HTERT RPE-1 (cell line): ENCODE measurements around the gene ATPAF1.
"Not testable (repeated sequence)": the region's sequence is repeated elsewhere in the genome, so short reads cannot be mapped to it uniquely, and the experiment has no call there.

ENCODE experiments used
- in situ Hi-C: fragments of 300-500 bp; cut with MboI; formaldehyde crosslinking; loops from 4 replicates; pipeline ENCODE4 v1.14.3; 2020; ENCODE audit warnings: low sequenced_read_pairs

Gene ATPAF1

GRCh38 chr1:46667782-46668760 is at the start of gene ATPAF1:
TSS of gene ATPAF1 (minus strand) at chr1:46668364. CDS start at chr1:46668322, 42 bp downstream.
- in situ Hi-C loops = no loop called here

GRCh38 chr1:46717654-46718053 is 49.5 kb upstream of the ATPAF1 start:
- in situ Hi-C loops = no loop called here

GRCh38 chr1:46714976-46715375 is 46.8 kb upstream of the ATPAF1 start:
- in situ Hi-C loops = no loop called here

GRCh38 chr1:46708121-46708520 is 40.0 kb upstream of the ATPAF1 start:
- in situ Hi-C loops = no loop called here

GRCh38 chr1:46705408-46705807 is 37.2 kb upstream of the ATPAF1 start:
- in situ Hi-C loops = no loop called here

GRCh38 chr1:46703927-46704641 is 35.9 kb upstream of the ATPAF1 start:
- in situ Hi-C loops = no loop called here

GRCh38 chr1:46699666-46700065 is 31.5 kb upstream of the ATPAF1 start:
- in situ Hi-C loops = no loop called here

- in situ Hi-C loops = no loop called here
Measured at GRCh38 chr1:46697053-46697452, 28.9 kb upstream of the ATPAF1 start.

GRCh38 chr1:46694676-46695075 is 26.5 kb upstream of the ATPAF1 start:
- in situ Hi-C loops = not testable (repeated sequence)

- in situ Hi-C loops = no loop called here
Measured at GRCh38 chr1:46692811-46693770, 24.9 kb upstream of the ATPAF1 start.

- in situ Hi-C loops = no loop called here
Measured at GRCh38 chr1:46691997-46692790, 24.0 kb upstream of the ATPAF1 start.

GRCh38 chr1:46690931-46691421 is 22.8 kb upstream of the ATPAF1 start:
- in situ Hi-C loops = no loop called here

- in situ Hi-C loops = no loop called here
Measured at GRCh38 chr1:46689897-46690296, 21.7 kb upstream of the ATPAF1 start.

GRCh38 chr1:46689356-46689755 is 21.2 kb upstream of the ATPAF1 start:
- in situ Hi-C loops = no loop called here

- in situ Hi-C loops = no loop called here
Measured at GRCh38 chr1:46687921-46688509, 19.9 kb upstream of the ATPAF1 start.

GRCh38 chr1:46687093-46687659 is 19.0 kb upstream of the ATPAF1 start:
- in situ Hi-C loops = no loop called here

- in situ Hi-C loops = no loop called here
Measured at GRCh38 chr1:46686255-46686654, 18.1 kb upstream of the ATPAF1 start.

GRCh38 chr1:46684670-46685069 is 16.5 kb upstream of the ATPAF1 start:
- in situ Hi-C loops = no loop called here

- in situ Hi-C loops = no loop called here
Measured at GRCh38 chr1:46682064-46682463, 13.9 kb upstream of the ATPAF1 start.
